GM19240 (cell line): ENCODE measurements around the gene RRAGB.
"Not testable (repeated sequence)": the region's sequence is repeated elsewhere in the genome, so short reads cannot be mapped to it uniquely, and the experiment has no call there.

Experiments
- DNase-seq: peaks from one replicate; pipeline ENCODE4 v3.0.0; 2011; ENCODE audit warnings: low spot score; ENCODE audit not compliant: insufficient read length

Gene RRAGB, protein sequence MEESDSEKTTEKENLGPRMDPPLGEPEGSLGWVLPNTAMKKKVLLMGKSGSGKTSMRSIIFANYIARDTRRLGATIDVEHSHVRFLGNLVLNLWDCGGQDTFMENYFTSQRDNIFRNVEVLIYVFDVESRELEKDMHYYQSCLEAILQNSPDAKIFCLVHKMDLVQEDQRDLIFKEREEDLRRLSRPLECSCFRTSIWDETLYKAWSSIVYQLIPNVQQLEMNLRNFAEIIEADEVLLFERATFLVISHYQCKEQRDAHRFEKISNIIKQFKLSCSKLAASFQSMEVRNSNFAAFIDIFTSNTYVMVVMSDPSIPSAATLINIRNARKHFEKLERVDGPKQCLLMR

DNA sequence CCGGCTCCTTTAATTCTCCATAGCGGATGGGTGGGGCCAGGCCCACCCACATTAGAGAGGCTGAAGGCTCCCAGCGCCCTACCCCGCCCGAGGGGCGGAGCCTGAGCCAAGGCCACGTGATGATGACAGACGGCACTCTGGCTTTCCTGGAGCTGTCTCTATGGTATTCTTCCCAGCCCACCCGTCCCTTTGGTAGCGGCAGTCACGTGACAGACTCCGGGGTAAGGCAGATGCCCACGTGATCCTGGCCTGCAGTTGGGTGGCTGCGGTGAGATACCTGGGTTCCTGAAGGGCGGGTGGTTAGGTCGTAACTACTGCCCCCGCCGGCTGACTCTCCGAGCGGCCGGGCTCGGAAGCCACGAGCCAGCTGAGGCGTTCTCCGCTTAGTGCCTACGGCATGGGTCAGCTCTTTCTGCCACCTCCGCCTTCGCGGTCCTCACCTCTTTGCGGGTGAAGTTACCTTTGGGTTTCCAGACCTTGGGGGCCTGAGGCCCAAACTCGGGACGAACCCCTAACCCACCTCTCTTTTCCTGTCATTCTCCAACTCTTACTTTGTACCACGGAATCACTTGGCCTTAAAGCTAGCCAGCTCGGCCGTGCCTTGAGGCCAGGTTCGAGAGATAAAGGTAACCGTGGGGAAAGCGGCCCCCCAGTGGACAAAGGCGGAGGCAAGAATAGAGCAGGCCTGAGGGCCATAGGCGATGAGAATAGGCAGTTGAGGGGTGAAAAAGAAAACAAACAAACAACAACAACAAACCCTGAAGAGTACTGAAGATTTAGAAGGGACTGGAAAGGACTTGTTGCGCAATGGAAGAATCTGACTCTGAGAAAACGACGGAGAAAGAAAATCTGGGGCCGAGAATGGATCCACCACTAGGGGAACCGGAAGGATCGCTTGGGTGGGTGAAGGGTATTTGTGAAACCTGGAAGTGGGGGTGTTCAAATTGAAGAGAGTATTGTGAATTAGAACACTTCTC is at the start of gene RRAGB:
RRAGB (plus strand) TSS at position 229 of the 977 bp plus-strand sequence; CDS start at position 808, 579 bp downstream.
- DNase-seq = peak; percentile 52

DNA sequence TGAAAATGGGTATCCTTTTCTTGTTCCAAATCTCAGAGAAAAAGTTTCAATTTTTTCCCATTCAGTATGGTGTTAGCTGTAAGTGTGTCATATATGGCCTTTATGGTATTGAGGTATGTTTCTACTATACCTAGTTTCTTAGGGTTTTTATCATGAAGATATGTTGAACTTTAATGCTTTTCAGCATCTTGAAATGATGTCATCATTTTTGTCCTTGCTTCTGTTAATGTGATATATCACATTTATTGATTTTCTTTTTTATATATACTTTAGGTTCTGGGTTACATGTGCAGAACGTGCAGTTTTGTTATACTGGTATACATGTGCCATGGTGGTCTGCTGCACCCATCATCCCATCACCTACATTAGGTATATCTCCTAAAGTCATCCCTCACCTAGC is 49.5 kb upstream of the RRAGB start:
- DNase-seq = no peak

DNA sequence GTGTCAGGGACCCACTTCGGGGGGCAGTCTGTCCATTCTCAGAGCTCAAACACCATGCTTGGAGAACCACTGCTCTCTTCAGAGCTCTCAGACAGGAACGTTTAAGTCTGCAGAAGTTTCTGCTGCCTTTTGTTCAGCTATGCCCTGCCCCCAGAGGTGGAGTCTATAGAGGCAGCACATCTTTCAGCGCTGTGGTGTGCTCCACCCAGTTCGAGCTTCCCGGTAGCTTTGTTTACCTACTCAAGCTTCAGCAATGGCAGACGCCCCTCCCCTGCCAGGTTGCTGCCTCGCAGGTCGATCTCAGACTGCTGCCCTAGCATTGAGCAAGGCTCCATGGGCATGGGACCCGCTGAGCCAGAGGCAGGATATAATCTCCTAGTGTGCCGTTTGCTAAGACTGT is 29.0 kb upstream of the RRAGB start:
- not testable (repeated sequence) for DNase-seq

DNA sequence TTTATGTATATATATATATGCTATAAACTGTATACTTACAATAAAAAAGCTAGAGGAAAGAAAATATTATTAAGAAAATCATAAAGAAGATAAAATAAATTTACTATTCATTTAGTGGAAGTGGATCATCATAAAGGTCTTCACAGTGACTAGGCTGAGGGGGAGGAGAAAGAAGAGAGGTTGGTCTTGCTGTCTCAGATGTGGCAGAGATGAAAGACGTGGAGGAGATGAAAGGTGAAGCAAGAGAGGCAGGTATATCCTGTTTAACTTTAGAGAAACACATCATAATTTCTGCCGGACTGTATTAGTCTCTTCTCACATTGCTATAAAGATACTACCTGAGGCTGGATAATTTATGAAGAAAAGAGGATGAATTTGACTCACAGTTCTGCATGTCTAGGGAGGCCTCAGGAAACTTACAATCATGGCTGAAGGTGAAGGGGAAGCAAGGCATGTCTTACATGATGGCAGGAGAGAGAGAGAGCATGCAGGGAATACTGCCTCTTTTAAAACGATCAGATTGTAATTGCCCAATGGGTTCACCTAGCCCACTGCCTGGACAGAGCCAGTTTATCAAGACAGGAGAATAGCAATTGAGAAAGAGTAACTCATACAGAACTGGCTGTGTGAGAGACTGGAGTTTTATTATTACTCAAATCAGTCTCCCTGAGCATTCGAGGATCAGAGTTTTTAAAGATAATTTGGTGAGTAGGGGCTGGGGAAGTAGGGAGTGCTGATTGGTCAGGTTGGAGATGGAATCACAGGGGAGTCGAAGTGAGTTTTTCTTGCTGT is 22.1 kb upstream of the RRAGB start:
- no peak for DNase-seq

DNA sequence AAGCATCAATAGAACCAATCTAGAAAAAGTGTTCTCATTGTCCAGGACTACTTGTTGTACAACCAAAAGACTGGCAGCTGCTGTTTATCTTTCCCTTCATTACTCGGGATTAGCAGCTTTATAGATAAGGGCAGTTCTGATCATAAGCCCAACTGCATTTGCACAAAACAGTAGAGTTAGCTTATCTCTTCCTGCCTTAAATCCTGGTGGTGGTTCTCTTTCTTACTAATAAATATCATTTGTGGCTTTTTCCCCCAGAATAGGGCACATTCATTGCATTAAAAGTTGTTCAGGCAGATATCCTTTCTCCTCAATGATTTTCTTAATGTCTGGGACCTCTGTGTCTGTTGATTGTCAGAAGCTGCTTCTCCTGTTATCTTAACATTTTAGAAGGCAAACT is 20.2 kb upstream of the RRAGB start:
- no peak for DNase-seq

DNA sequence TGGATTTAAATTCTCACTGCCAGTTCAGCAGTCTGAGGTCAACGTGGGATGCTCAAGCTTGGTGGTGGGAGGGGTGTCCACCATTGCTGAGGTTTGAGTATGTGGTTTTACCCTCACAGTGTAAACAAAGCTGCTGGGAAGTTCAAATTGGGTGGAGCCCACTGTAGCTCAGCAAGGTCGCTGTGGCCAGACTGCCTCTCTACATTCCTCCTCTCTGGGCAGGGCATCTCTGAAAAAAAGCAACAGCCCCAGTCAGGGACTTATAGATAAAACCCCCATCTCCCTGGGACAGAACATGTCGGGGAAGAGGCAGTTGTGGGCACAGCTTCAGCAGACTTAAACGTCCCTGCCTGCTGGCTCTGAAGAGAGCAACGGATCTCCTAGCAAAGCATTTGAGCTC is 14.9 kb upstream of the RRAGB start:
- DNase-seq = no peak

DNA sequence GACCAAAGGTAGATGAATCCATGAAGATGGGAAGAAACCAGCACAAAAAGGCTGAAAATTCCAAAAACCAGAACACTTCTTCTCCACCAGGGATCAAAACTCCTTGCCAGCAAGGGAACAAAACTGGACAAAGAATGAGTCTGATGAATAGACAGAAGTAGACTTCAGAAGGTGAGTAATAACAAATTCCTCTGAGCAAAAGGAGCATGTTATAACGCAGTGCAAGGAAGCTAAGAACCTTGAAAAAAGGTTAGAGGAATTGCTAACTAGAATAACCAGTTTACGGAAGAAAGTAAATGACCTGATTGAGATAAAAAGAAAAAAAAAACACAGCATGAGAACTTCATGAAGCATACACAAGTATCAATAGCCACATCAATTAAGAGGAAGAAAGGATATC is 14.1 kb upstream of the RRAGB start:
- not testable (repeated sequence) for DNase-seq

DNA sequence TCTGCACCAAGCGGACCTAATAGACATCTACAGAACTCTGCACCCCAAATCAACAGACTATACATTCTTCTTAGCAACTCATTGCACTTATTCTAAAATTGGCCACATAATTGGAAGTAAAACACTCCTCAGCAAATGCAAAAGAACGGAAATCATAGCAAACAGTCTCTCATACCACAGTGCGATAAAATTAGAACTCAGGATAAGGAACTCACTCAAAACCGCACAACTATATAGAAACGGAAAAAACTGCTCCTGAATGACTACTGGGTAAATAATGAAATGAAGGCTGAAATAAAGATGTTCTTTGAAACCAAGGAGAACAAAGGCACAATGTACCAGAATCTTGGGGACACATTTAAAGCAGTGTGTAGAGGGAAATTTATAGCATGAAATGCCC is 12.5 kb upstream of the RRAGB start:
- not testable (repeated sequence) for DNase-seq

DNA sequence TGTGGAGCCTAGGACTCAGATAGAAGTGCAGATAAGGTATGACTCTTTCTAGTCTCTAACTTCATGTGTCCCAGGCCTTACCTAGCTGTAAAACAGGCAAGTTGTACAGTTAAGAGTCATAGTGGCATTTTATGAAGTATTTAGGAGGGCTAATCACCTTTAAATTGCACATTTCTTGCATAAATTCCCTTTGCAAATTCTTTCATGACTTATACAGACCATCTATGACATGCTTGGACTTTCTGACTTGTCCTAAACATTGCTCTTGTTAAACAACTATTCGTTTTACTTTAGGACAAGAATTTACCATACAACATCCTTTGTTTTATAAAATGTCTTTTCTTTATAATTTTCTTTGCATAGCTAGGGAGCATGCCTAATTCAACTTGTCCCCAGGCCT is 7.8 kb upstream of the RRAGB start:
- no peak for DNase-seq

DNA sequence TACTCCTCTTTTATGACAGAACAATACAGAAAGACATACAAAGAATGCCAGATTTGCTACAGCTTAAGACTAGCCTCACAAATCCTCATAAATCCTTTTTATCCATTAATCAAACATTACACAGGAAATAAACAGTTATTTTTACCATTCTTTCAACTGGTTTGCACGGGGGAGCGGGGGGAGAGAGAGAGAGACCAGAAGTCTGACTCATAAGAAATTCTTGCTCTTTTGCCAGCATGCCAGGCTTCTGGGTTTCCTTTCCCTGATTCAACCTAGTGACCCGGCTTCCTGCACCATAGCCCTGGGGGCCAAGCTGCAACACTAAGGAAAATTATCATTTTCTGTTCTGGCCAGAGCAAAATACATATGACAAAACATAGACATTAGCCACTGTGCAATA is 6.8 kb upstream of the RRAGB start:
- no peak for DNase-seq

DNA sequence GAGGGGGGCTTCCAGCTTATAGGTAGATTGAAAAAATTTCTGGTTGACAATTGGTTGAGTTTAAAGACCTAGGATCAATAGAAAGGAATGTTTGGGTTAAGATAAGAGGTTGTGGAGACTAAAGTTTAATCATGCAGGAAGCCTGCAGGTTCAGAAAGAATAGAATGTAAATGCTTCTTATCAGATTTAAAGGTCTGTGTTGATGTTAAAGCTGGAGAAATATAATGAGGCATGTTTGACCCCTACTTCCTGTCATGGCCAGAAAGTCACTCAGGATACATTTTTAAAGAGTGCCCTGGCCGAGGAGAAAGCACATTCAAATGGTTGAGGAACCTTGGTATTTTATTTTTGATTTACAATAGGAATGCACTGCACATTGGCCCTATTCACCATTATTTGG is 3.9 kb upstream of the RRAGB start:
- DNase-seq = no peak

DNA sequence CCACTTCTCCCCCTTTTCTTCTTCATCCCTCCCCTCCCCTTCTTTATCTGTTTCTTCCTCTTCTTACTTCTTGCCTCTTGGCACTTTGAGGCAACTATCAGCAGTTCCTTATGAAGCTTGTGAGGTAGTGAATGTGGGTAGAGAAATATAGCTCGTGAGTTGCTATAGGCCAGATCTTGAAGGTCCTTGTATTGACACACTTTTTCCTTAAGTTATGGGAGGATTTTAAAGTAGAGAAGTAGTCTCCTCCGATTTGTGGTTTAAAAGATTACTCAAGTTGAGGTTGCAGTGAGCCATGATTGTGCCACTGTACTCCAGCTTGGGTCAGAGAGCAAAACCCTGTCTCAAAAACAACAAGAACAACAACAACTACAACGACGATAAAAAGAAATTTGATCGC is 3.4 kb upstream of the RRAGB start:
- DNase-seq = no peak

DNA sequence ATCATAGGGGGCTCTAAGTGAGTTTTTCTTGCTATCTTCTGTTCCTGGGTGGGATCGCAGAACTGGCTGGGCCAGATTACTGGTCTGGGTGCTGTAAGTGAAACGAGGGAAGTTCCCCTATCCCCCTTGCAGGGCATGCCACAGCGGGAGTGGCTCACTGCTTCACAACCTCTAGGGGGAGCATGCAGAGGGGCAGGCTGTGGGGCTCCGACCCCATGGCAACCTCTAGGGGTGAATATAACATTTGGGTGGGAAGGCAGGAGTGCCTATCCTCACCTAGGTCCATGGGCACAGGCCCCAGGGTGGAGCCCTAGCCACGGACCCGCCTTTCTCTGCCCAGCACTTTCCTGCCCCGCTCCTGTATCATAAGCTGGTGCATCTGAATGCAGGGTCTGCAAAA is 1.7 kb upstream of the RRAGB start:
- DNase-seq = no peak

DNA sequence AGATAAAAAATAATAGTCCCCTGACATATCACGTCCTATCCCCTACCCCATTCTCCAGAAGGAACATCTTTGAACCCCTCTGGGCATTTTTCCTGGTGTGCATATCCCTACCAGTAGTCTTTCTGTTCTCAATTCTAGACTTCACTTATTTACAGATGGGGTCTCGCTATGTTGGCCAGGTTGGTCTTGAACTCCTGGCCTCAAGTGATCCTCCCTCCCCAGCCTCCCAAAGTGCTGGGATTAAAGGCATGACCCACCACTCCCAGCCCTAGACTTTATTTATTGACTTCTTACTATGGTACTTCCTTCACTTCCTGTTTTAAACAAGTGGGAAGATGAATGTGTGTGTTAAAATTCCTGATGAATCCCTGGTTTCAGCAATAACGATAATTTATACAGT is 612 bp upstream of the RRAGB start:
- no peak for DNase-seq

DNA sequence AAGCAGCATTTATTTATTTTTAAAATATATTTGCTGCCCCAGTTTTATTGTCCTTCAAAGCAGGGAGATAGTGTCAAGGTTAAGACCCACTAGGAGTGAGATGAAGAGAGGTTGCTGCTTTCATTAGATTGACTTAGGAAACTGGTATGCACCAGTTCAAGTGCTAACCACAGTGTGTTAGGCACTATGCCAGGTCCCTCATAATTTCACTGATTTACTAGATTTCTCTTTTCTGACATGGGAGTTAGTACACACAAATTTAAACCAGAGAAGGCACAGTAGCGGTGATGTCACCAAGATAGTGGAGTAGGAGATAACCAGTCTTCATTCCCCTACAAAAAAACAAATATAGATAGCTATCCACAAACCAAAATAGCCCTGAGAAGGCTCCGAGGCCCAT is 14.3 kb downstream of the RRAGB start:
- no peak for DNase-seq

DNA sequence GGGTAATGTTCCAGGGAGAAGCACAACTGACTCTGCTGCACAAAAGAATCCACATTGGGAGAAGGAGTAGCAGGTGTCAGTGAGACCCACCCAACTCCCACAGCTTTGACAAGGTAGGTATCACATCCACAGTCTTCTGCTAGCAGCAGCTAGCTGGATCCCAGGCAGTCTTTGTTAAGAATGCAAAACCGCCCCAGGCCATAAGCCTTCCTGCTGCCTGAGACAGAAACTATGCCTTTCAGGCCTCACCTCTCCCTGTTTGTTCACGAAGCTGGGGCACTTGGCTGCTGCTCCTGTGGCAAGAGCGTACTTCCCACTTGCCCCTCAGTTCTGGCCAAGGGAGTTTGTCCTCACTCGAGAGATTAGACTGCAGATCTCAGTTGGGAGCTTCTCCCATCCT is 21.4 kb downstream of the RRAGB start:
- DNase-seq = no peak

DNA sequence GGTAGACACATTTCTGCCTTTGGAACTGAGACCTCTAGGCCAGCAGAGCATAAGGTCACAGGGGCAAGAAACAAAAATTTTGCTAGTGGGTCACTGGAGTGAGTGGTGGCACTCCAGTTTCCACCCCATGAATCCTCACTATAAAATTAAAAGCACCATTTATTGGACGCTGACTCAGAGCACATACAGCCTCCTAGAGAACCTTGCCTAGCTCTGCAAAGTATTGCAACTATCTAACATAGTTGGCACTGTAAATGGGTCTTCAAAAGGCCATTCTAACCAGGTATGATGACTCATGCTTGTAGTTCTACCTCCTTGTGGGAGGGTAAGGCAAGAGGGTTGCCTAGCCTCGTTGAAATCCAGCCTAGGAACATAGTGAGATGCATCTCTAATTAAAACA is 25.1 kb downstream of the RRAGB start:
- no peak for DNase-seq

DNA sequence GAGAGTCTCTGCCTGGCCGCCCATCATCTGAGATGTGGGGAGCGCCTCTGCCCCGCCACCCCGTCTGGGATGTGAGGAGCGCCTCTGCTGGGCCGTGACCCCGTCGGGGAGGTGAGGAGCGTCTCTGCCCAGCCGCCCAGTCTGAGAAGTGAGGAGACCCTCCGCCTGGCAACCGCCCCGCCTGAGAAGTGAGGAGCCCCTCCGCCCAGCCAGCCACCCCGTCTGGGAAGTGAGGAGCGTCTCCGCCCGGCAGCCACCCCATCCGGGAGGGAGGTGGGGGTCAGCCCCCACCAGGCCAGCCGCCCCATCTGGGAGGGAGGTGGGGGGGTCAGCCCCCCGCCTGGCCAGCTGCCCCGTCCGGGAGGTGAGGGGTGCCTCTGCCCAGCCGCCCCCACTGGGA is 30.9 kb downstream of the RRAGB start:
- not testable (repeated sequence) for DNase-seq

DNA sequence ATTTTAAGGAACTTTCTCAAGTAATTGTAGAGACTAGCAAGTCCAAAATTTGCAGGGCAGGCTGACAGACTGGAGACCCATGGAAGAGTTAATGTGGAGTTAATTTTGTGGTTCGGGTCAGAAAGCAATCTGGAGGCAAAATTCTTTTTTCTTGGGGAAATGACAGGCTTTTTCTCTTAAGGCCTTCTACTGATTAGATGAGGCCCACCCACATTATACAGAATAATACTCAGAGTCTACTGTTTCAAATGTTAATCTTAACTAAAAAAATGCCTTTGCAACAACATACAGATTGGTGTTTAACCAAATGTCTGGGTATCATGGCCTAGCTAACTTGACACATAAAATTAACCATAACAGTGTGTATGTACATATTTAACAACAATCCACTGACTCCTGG is 32.7 kb downstream of the RRAGB start:
- DNase-seq = no peak

DNA sequence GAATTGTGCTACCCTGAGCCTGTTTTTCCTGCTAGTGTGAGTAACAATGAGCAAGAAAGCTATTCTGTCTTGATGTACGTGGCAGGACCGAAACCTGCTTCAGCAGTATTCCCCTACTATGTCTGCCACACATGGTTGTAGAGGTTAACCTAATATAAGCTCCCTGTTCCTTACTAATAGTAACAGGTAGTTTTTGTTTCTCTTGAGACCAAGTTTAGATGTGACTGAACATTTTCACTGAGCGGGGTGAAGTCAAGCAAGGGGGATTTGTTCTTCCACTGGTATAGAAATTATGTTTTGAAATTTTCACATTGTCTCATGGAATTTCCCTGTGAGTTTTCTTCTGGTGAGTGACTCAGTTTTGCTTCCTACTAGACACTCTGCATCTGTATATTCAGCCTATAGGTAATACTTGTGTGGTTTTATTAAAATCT is 37.3 kb downstream of the RRAGB start:
- DNase-seq = peak; percentile 14

DNA sequence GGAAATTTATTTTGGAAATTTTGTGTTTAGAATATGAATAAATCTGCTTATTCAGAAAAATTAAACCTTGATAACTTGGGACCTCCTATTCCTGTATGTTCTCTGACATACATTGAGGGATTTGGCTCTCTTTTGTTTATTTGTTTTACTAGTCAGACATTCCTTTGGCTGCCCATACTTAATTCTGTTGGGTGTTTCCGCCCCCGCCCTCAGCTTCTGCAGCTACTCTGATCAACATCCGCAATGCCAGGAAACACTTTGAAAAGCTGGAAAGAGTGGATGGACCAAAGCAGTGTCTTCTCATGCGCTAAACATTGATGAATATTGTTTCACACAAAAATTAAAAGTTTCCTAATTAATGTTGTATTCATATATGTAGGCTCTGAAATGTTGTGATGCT is 40.5 kb downstream of the RRAGB start:
- no peak for DNase-seq

DNA sequence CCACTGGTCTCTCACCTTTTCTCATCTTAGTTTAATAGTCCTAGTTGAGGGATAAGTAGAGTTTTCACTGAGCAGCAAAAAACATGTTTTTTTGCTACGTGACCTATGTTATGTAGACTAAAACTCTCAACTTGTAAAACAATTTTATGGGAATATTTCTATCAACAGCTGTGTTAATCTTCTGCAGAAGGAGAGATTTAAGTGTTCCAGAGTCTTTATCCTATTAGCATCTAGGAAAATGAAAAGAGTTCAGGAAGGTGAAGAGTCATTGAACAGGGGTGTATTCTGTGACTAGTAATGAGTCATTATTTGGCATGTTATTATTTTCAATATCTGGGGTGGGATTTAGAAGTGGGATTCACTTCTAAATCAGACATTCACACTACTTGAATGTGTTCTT is 41.9 kb downstream of the RRAGB start:
- DNase-seq = no peak
